BLaER1 treated with 17β-estradiol and CSF1 and Interleukin-3, amounts not matched to agents 10 nM and 100 nM (cell line): Measurements from ENCODE around the gene TNK1.

ENCODE experiments used
- H3K27ac ChIP-seq, 11 experiments: shearing (Covaris generic); formaldehyde crosslinking; 2 replicates each; pipeline ENCODE4 v1.8.1; 2022
- H3K27me3 ChIP-seq, 11 experiments: shearing (Covaris generic); formaldehyde crosslinking; 2 replicates each; pipeline ENCODE4 v1.8.1; 2022
- H3K36me3 ChIP-seq, 11 experiments: shearing (Covaris generic); formaldehyde crosslinking; 2 replicates each; pipeline ENCODE4 v1.8.1; 2022
- H3K4me1 ChIP-seq, 10 experiments: shearing (Covaris generic); formaldehyde crosslinking; 2 replicates each; pipeline ENCODE4 v1.8.1; 2022
- H3K4me2 ChIP-seq, 11 experiments: shearing (Covaris generic); formaldehyde crosslinking; 2 replicates each; pipeline ENCODE4 v1.8.1; 2022
- H3K4me3 ChIP-seq, 10 experiments: shearing (Covaris generic); formaldehyde crosslinking; 2 replicates each; pipeline ENCODE4 v1.8.1; 2022
- H3K9ac ChIP-seq, 11 experiments: shearing (Covaris generic); formaldehyde crosslinking; 2 replicates each; pipeline ENCODE4 v1.8.1; 2022
- H3K9me3 ChIP-seq, 11 experiments: shearing (Covaris generic); formaldehyde crosslinking; replicated peaks in 1 of 11; 2 replicates each; pipeline ENCODE4 v1.8.1; 2022
- H4K20me1 ChIP-seq, 11 experiments: shearing (Covaris generic); formaldehyde crosslinking; 2 replicates each; pipeline ENCODE4 v1.8.1; 2022
- Cebpa-rat ChIP-seq, 11 experiments: shearing (Covaris generic); IDR thresholded peaks; 2 replicates each; pipeline ENCODE4 v1.8.1; 2022

The TNK1 gene

GRCh38 chr17:7436556-7437368 lies 55.9 kb downstream of the TNK1 start:
- peak overlapping the region; percentile 92 to 99 (median 95) for H3K4me2 ChIP-seq
- H3K4me1 ChIP-seq: peaks cover 46 to 62% (median 57%) of the 10 kb centered on the region in 10 experiments
- H4K20me1 ChIP-seq: peaks cover 18 to 54% (median 42%) of the 10 kb centered on the region in 11 experiments; a peak in 21 of 22 replicates
- no peak for TF ChIP-seq Cebpa-rat (IDR thresholded peaks at IDR 0.05)
- peaks cover 45 to 51% (median 48%) of the 10 kb centered on the region in 11 experiments for H3K27me3 ChIP-seq
- H3K4me3 ChIP-seq: peak overlapping the region; percentile 63 to 80 (median 74)
- no peaks in the 10 kb centered on the region for H3K36me3 ChIP-seq
- H3K9me3 ChIP-seq: no peaks in the 10 kb centered on the region
- H3K9ac ChIP-seq: peak overlapping the region; percentile 70 to 84 (median 81); a peak in 21 of 22 replicates
- H3K27ac ChIP-seq: peak overlapping the region in 9 of 11 experiments; percentile 66 to 84 (median 74); a peak in 14 of 22 replicates

- Histone ChIP-seq H3K27me3 (peaks cover 51 to 58% (median 55%) of the 10 kb centered on the region in 11 experiments), H3K4me1 (peaks cover 46 to 62% (median 57%) of the 10 kb centered on the region in 10 experiments), H3K4me2 (peak overlapping the region; percentile 92 to 99 (median 95)), H3K9ac (peak overlapping the region in 10 of 11 experiments; percentile 40 to 84 (median 74); a peak in 8 of 22 replicates), H4K20me1 (peaks cover 18 to 56% (median 42%) of the 10 kb centered on the region in 11 experiments; a peak in 21 of 22 replicates), H3K27ac (no peak overlapping the region), H3K36me3 (no peaks in the 10 kb centered on the region), H3K9me3 (no peaks in the 10 kb centered on the region), H3K4me3 (peak overlapping the region; percentile 63 to 80 (median 74); a peak in 19 of 20 replicates)
- TF ChIP-seq Cebpa-rat (IDR thresholded peaks at IDR 0.05): no peak
These were observed 56.5 kb downstream of the TNK1 start for GRCh38 chr17:7437369-7437863.

GRCh38 chr17:7437950-7438614 lies 57.2 kb downstream of the TNK1 start:
- Histone ChIP-seq H3K36me3 (no peaks in the 10 kb centered on the region), H4K20me1 (peaks cover 18 to 58% (median 42%) of the 10 kb centered on the region in 11 experiments; a peak in 21 of 22 replicates), H3K4me3 (peak overlapping the region; percentile 47 to 79 (median 68)), H3K9ac (peak overlapping the region in 10 of 11 experiments; percentile 34 to 82 (median 60); a peak in 19 of 22 replicates), H3K27me3 (peaks cover 58 to 64% (median 61%) of the 10 kb centered on the region in 11 experiments), H3K4me1 (peaks cover 46 to 62% (median 57%) of the 10 kb centered on the region in 10 experiments), H3K27ac (no peak overlapping the region), H3K9me3 (no peaks in the 10 kb centered on the region), H3K4me2 (peak overlapping the region; percentile 92 to 99 (median 95))
- TF ChIP-seq Cebpa-rat (IDR thresholded peaks at IDR 0.05): no peak

GRCh38 chr17:7438656-7439460 lies 58.0 kb downstream of the TNK1 start:
- Histone ChIP-seq H3K4me2 (peak overlapping the region; percentile 92 to 99 (median 95)), H3K9me3 (no peaks in the 10 kb centered on the region), H3K27me3 (peaks cover 66 to 72% (median 69%) of the 10 kb centered on the region in 11 experiments), H3K9ac (peak overlapping the region in 10 of 11 experiments; percentile 34 to 82 (median 60); a peak in 15 of 22 replicates), H4K20me1 (peaks cover 18 to 65% (median 42%) of the 10 kb centered on the region in 11 experiments; a peak in 21 of 22 replicates), H3K36me3 (no peaks in the 10 kb centered on the region), H3K4me3 (peak overlapping the region; percentile 42 to 79 (median 65); a peak in 19 of 20 replicates), H3K4me1 (peaks cover 46 to 61% (median 57%) of the 10 kb centered on the region in 10 experiments), H3K27ac (no peak overlapping the region)
- TF ChIP-seq Cebpa-rat (IDR thresholded peaks at IDR 0.05): no peak
